Measurements from ENCODE around the gene IGF1R. TPM values are rescaled to one million over a fixed set of nuclear protein-coding genes. Genes with fewer than 3 reads are reported as not detected.
A peak's percentile ranks its signal among the peaks of the same experiment; 100 is the strongest.

The IGF1R gene
- total RNA-seq, 1 donor from 2014 or later, result 47.7 TPM

- no peak for DNase-seq
- peaks cover 15% of the 10 kb centered on the region for H3K36me3 ChIP-seq
- H3K9me3 ChIP-seq, result no peaks in the 10 kb centered on the region
- intact Hi-C loops (cut with DNase I), result no loop called here
- no peak for ATAC-seq
- no peak overlapping the region for H3K4me3 ChIP-seq
- no peaks in the 10 kb centered on the region for H3K4me1 ChIP-seq
- no peaks in the 10 kb centered on the region for H3K27me3 ChIP-seq (ENCODE audit: low read depth)
- no peak for TF ChIP-seq CTCF (IDR thresholded peaks at IDR 0.05)
- no peak overlapping the region for H3K27ac ChIP-seq
Observed at GRCh38 chr15:98887976-98888375, 239.6 kb downstream of the IGF1R start.

GRCh38 chr15:98888820-98889479 is 240.6 kb downstream of the IGF1R start:
- ATAC-seq (peak; percentile 44 to 68), DNase-seq (no peak)
- Histone ChIP-seq H3K27ac (no peak overlapping the region), H3K36me3 (peaks cover 15% of the 10 kb centered on the region), H3K4me1 (no peaks in the 10 kb centered on the region), H3K9me3 (no peaks in the 10 kb centered on the region), H3K4me3 (no peak overlapping the region), H3K27me3 (ENCODE audit: low read depth) (no peaks in the 10 kb centered on the region)
- intact Hi-C loops (cut with DNase I), result no loop called here
- no peak for TF ChIP-seq CTCF (IDR thresholded peaks at IDR 0.05)

DNA sequence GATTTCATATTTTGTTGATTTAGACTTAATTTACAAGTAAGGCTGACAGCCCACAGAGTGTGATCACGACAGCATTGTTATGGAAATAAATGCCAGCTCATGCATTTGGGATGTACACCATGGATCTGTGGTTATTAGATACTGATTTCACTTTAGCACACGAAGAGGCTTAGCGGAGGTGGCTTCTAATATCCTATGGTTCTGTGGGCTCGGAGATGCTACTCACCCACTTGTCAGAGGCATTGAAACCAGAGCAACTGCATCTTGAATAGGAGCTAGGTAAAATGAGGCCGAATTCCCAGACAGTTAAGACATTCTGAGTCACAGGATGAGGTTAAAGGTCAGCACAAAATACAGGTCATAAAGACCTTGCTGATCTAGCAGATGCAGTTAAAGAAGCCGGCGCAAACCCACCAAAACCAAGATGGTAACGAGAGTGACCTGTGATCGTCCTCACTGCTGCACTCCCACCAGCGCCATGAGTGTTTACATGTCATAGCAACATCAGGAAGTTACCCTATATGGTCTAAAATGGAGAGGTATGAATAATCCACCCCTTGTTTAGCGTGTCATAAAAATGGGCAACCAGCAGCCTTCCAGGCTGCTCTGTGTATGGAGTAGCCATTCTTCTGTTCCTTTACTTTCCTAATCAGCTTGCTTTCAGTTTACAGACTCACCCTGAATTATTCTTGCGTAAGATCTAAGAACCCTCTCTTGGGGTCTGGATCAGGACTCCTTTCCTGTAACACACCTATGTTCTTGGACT is 241.8 kb downstream of the IGF1R start:
- TF ChIP-seq CTCF (IDR thresholded peaks at IDR 0.05), result no peak
- intact Hi-C loops (cut with DNase I), result no loop called here

GRCh38 chr15:98891301-98891700 is 243.0 kb downstream of the IGF1R start:
- ATAC-seq, result no peak
- no peak for DNase-seq
- Histone ChIP-seq H3K4me1 (no peaks in the 10 kb centered on the region), H3K9me3 (no peaks in the 10 kb centered on the region), H3K27ac (no peak overlapping the region), H3K4me3 (no peak overlapping the region), H3K27me3 (ENCODE audit: low read depth) (no peaks in the 10 kb centered on the region), H3K36me3 (peaks cover 15% of the 10 kb centered on the region)
- intact Hi-C loops (cut with DNase I), result no loop called here
- no peak for TF ChIP-seq CTCF (IDR thresholded peaks at IDR 0.05)

More for the DNA sequence above, 241.8 kb downstream of the IGF1R start:
- no peak overlapping the region for H3K4me3 ChIP-seq
- DNase-seq, result no peak
- no peaks in the 10 kb centered on the region for H3K9me3 ChIP-seq
- peaks cover 15% of the 10 kb centered on the region for H3K36me3 ChIP-seq
- no peaks in the 10 kb centered on the region for H3K27me3 ChIP-seq (ENCODE audit: low read depth)
- no peaks in the 10 kb centered on the region for H3K4me1 ChIP-seq
- H3K27ac ChIP-seq, result no peak overlapping the region
- no peak for ATAC-seq

DNA sequence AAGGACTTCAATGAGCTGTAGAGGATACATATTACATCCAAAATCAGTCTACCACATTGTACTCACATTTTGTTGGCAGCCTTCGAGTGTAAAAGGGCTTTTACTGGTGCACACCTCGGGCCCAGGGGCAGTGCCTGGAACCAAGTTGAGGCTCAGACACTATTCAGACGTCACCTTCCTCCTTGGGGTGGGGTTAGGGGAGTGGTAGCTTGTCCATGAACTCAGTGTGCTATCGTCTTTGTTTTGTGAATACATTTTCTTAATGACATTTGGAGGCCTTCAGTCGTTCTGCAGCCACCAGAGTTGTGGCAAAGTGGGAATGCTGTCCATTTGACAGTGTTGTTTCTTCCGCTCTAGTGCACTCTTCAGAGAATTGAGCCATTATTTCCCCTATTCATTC is 245.1 kb downstream of the IGF1R start:
- no peak overlapping the region for H3K27ac ChIP-seq
- intact Hi-C loops (cut with DNase I), result no loop called here
- DNase-seq (no peak), ATAC-seq (no peak)
- peaks cover 8% of the 10 kb centered on the region for H3K4me1 ChIP-seq
- peaks cover 24% of the 10 kb centered on the region for H3K36me3 ChIP-seq
- TF ChIP-seq CTCF (IDR thresholded peaks at IDR 0.05), result no peak
- no peaks in the 10 kb centered on the region for H3K9me3 ChIP-seq
- H3K4me3 ChIP-seq, result no peak overlapping the region
- H3K27me3 ChIP-seq (ENCODE audit: low read depth), result no peaks in the 10 kb centered on the region
